Type B pancreatic cell (in vitro differentiated cells): Measurements from ENCODE around the gene RPS6KA2. TPM values are rescaled to one million over a fixed set of nuclear protein-coding genes. Genes with fewer than 3 reads are reported as not detected.
"Not testable (repeated sequence)": the region's sequence is repeated elsewhere in the genome, so short reads cannot be mapped to it uniquely, and the experiment has no call there.

Experiments
- DNase-seq: peaks from one replicate; pipeline ENCODE4 v3.0.0; 2021; ENCODE audit warnings: mixed read lengths; ENCODE audit not compliant: unreplicated experiment; ENCODE audit errors: extremely low spot score
- H3K27ac Mint-ChIP-seq: 2 replicates; pipeline ENCODE4 v1.8.0; 2021; ENCODE audit warnings: mild to moderate bottlenecking, mixed read lengths
- H3K27me3 Mint-ChIP-seq: 2 replicates; pipeline ENCODE4 v1.8.0; 2021; ENCODE audit warnings: mixed read lengths
- H3K36me3 Mint-ChIP-seq: 2 replicates; pipeline ENCODE4 v1.8.0; 2021; ENCODE audit warnings: mixed read lengths
- H3K4me1 Mint-ChIP-seq: one replicate; pipeline ENCODE4 v1.8.0; 2021; ENCODE audit warnings: mixed read lengths; ENCODE audit not compliant: unreplicated experiment
- H3K4me3 Mint-ChIP-seq: 2 replicates; pipeline ENCODE4 v1.8.0; 2021; ENCODE audit warnings: mild to moderate bottlenecking, mixed read lengths
- H3K9me3 Mint-ChIP-seq: 2 replicates; pipeline ENCODE4 v1.8.0; 2021; ENCODE audit warnings: mixed read lengths
- total RNA-seq: library from RNA; stranded (reverse); gene quantifications from 2 replicates; pipeline ENCODE4 v1.2.1, GENCODE V29; 2021; ENCODE audit warnings: low replicate concordance
- TF ChIP-seq, protein P1 (sequence below): fragments of 200-600 bp; sonication (generic); conservative IDR thresholded peaks from 2 replicates; pipeline ENCODE4 v1.5.0; 2021; ENCODE audit warnings: antibody characterized with exemption, mild to moderate bottlenecking

Gene RPS6KA2
- total RNA-seq, 1 donor from 2014 or later: 23.8 TPM

GRCh38 chr6:166638573-166638964 is 11.5 kb upstream of the RPS6KA2 start:
- TF ChIP-seq, protein P1, sequence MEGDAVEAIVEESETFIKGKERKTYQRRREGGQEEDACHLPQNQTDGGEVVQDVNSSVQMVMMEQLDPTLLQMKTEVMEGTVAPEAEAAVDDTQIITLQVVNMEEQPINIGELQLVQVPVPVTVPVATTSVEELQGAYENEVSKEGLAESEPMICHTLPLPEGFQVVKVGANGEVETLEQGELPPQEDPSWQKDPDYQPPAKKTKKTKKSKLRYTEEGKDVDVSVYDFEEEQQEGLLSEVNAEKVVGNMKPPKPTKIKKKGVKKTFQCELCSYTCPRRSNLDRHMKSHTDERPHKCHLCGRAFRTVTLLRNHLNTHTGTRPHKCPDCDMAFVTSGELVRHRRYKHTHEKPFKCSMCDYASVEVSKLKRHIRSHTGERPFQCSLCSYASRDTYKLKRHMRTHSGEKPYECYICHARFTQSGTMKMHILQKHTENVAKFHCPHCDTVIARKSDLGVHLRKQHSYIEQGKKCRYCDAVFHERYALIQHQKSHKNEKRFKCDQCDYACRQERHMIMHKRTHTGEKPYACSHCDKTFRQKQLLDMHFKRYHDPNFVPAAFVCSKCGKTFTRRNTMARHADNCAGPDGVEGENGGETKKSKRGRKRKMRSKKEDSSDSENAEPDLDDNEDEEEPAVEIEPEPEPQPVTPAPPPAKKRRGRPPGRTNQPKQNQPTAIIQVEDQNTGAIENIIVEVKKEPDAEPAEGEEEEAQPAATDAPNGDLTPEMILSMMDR: no peak
- Mint-ChIP-seq H3K4me1 (no peaks in the 10 kb centered on the region), H3K27me3 (peaks cover 6% of the 10 kb centered on the region), H3K9me3 (peaks cover under 1% of the 10 kb centered on the region), H3K36me3 (no peaks in the 10 kb centered on the region), H3K4me3 (no peak overlapping the region), H3K27ac (no peak overlapping the region)
- no peak for DNase-seq

DNA sequence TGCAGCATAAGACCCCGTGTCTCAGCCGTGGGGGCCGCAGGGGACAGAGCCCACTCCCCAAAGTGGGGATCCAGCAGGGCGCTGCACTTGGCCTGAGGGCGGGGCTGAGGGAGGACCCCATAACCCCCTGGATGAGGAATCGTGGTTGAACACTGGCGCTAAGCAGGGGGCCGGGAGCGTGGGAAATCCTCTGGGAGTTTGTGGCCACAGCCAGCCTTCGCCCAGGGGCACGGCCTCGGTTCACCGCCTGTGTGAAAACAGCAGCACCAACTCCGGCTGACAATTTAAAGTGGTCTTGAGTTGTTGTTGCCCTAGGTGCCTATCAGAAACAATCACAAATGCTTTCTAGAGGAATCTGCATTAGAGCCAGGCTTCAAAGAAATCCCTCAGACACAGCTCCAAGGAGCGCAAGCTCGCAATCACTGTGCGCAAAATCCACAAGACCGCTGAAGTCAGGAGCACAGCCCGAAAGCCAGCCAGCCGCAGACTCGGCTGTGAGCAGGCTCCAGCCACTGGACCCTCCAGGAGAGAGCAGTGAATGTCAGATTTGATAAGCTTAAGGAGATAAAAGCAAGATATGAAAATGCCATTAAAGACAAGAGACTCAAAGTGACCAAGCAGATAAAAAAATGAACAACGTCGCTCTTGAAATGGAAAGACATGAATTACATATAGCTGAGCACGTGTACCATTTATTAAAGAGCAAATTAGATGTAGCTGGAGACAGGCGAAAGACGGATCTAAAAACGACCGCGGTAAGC is 10.9 kb upstream of the RPS6KA2 start:
- Mint-ChIP-seq H3K36me3 (no peaks in the 10 kb centered on the region), H3K9me3 (no peaks in the 10 kb centered on the region), H3K27me3 (peaks cover 6% of the 10 kb centered on the region), H3K27ac (no peak overlapping the region), H3K4me1 (no peaks in the 10 kb centered on the region), H3K4me3 (no peak overlapping the region)
- no peak for DNase-seq
- TF ChIP-seq, protein P1: no peak

DNA sequence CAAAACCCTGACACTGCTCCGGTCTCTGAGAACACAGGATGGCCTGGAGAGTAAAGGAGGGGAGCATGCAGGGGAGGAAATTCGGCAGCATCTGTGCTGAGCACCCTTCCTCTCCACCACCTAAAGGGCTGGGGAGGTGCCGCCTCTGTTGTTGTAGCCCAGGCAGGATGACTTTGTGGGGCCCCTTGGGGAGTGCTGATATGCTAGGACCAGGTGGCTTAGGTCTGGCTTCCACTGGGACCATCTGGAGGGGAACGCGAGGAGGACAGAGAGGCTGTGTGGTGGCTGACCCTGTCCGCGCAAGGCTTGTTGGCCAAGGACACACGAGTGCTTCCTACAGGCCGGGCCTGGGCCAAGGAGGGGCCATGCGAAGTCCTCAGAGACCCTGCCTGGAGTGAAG is 9.9 kb upstream of the RPS6KA2 start:
- H3K36me3 Mint-ChIP-seq: no peaks in the 10 kb centered on the region

GRCh38 chr6:166636191-166636933 is 9.3 kb upstream of the RPS6KA2 start:
- TF ChIP-seq, protein P1: no peak
- Mint-ChIP-seq H3K27ac (no peak overlapping the region), H3K36me3 (no peaks in the 10 kb centered on the region), H3K27me3 (peaks cover 6% of the 10 kb centered on the region), H3K4me1 (no peaks in the 10 kb centered on the region), H3K9me3 (no peaks in the 10 kb centered on the region), H3K4me3 (no peak overlapping the region)
- DNase-seq: no peak

More for the DNA sequence above, 9.9 kb upstream of the RPS6KA2 start:
- H3K27ac Mint-ChIP-seq: no peak overlapping the region
- no peak overlapping the region for H3K4me3 Mint-ChIP-seq
- DNase-seq: no peak
- TF ChIP-seq, protein P1: no peak
- H3K27me3 Mint-ChIP-seq: peaks cover 6% of the 10 kb centered on the region
- no peaks in the 10 kb centered on the region for H3K4me1 Mint-ChIP-seq
- H3K9me3 Mint-ChIP-seq: no peaks in the 10 kb centered on the region

GRCh38 chr6:166635013-166635970 is 8.2 kb upstream of the RPS6KA2 start:
- no peak for DNase-seq
- no peak overlapping the region for H3K27ac Mint-ChIP-seq
- H3K4me3 Mint-ChIP-seq: no peak overlapping the region
- TF ChIP-seq, protein P1: no peak
- no peaks in the 10 kb centered on the region for H3K36me3 Mint-ChIP-seq
- H3K4me1 Mint-ChIP-seq: no peaks in the 10 kb centered on the region
- no peaks in the 10 kb centered on the region for H3K9me3 Mint-ChIP-seq
- H3K27me3 Mint-ChIP-seq: peaks cover 11% of the 10 kb centered on the region

GRCh38 chr6:166634581-166634980 is 7.5 kb upstream of the RPS6KA2 start:
- not testable (repeated sequence) for H3K4me3 Mint-ChIP-seq, H3K27ac Mint-ChIP-seq, DNase-seq, H3K36me3 Mint-ChIP-seq, H3K9me3 Mint-ChIP-seq, H3K4me1 Mint-ChIP-seq
- H3K27me3 Mint-ChIP-seq: peaks cover 16% of the 10 kb centered on the region
